Endodermal cell (in vitro differentiated cells): ENCODE results near the gene CFP. TPM values are rescaled to one million over a fixed set of nuclear protein-coding genes. Genes with fewer than 3 reads are reported as not detected.

Experiments
- DNase-seq: peaks from one replicate; pipeline ENCODE4 v3.0.0-alpha.2; 2017
- H3K27ac ChIP-seq: 2 replicates; pipeline ENCODE4 v1.5.1; 2013; ENCODE audit warnings: mild to moderate bottlenecking, low read depth, low read length, moderate library complexity
- H3K27me3 ChIP-seq: 2 replicates; pipeline ENCODE4 v1.6.1; 2013; ENCODE audit warnings: mild to moderate bottlenecking, low read length, moderate library complexity; ENCODE audit not compliant: insufficient read depth, control insufficient read depth, poor library complexity, severe bottlenecking
- H3K36me3 ChIP-seq: 2 replicates; pipeline ENCODE4 v1.7.0; 2013; ENCODE audit warnings: mild to moderate bottlenecking, low read length, moderate library complexity; ENCODE audit not compliant: control insufficient read depth, insufficient read depth
- H3K4me1 ChIP-seq: one replicate; pipeline ENCODE4 v1.7.0; 2013; ENCODE audit warnings: low read length; ENCODE audit not compliant: control insufficient read depth, insufficient read depth
- H3K4me3 ChIP-seq: 2 replicates; pipeline ENCODE4 v1.5.1; 2013; ENCODE audit warnings: mild to moderate bottlenecking, low read length, moderate library complexity
- H3K9ac ChIP-seq: 2 replicates; pipeline ENCODE4 v1.6.1; 2013; ENCODE audit warnings: mild to moderate bottlenecking, low read length, moderate library complexity; ENCODE audit not compliant: poor library complexity, severe bottlenecking; ENCODE audit errors: extremely low read depth
- H3K9me3 ChIP-seq: 2 replicates; pipeline ENCODE4 v1.6.1; 2013; ENCODE audit warnings: mild to moderate bottlenecking, low read length, moderate library complexity; ENCODE audit not compliant: control insufficient read depth
- H3K27ac Mint-ChIP-seq: 2 replicates; pipeline ENCODE4 v1.8.0; 2020; ENCODE audit warnings: mixed read lengths
- H3K27me3 Mint-ChIP-seq: 2 replicates; pipeline ENCODE4 v1.8.0; 2021; ENCODE audit warnings: mild to moderate bottlenecking, mixed read lengths; ENCODE audit not compliant: insufficient read depth
- H3K36me3 Mint-ChIP-seq: 2 replicates; pipeline ENCODE4 v1.8.0; 2020; ENCODE audit warnings: low read depth, mixed read lengths
- H3K4me1 Mint-ChIP-seq: 2 replicates; pipeline ENCODE4 v1.8.0; 2020; ENCODE audit warnings: mixed read lengths
- H3K4me3 Mint-ChIP-seq: 2 replicates; pipeline ENCODE4 v1.8.0; 2020; ENCODE audit warnings: mild to moderate bottlenecking, moderate library complexity, mixed read lengths
- H3K9me3 Mint-ChIP-seq: 2 replicates; pipeline ENCODE4 v1.8.0; 2020; ENCODE audit warnings: mild to moderate bottlenecking, mixed read lengths
- WGBS, 2 experiments: methylation state at CpG; one replicate each; pipeline versions ENCODE4 v1.1.5 to v1.1.7; 2013; ENCODE audit warnings: missing lambda C conversion rate in 2 of 2, mixed read lengths in 1 of 2; ENCODE audit not compliant: insufficient coverage in 1 of 2, insufficient read length in 1 of 2; 5-methylcytosine and 5-hydroxymethylcytosine counted together
- total RNA-seq, 2 donors: library from RNA; stranded (reverse); fragmentation: NEBNext Ultra II Directional in 1 of 2; extraction: Animal tissue kit (Norgen Biotek cat#: 25700) in 1 of 2; gene quantifications; 2 replicates in 1 of 2; 3 replicates in 1 of 2; pipeline ENCODE4 v1.2.1, GENCODE V29; 2021
- TF ChIP-seq, protein P1 (sequence below): fragments of 200-600 bp; sonication (generic); conservative IDR thresholded peaks from 2 replicates; pipeline ENCODE4 v1.5.0; 2021; ENCODE audit warnings: antibody characterized with exemption, mild to moderate bottlenecking

Gene CFP
- total RNA-seq, 2 donors from 2014 or later, result 3.2 to 4.6 TPM

DNA sequence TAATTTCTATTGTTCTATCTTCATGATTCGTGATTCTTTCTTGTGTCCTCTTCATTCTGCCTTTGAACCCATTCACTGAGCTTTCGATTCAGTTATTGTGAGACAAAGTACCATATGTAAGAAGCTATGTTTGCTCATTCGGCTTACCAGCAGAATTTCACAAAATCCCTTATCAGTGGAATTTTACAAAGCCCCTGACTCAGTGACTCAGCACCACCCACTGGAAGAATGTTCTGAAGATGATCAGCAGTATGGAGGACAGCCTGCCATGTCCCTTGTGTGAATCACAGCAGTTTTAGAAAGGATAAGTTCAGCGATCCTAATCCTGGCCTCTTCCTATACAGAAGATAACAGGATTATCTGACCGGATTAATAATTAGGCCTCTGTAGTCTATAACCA, 35.0 kb upstream of the CFP start:
- no peak overlapping the region for H3K27ac ChIP-seq
- no peak overlapping the region for H3K9ac ChIP-seq
- H3K27me3 Mint-ChIP-seq, result peaks cover under 1% of the 10 kb centered on the region
- peaks cover 36% of the 10 kb centered on the region for H3K9me3 Mint-ChIP-seq
- H3K4me3 Mint-ChIP-seq, result no peak overlapping the region
- no peak for DNase-seq
- no peaks in the 10 kb centered on the region for H3K27me3 ChIP-seq
- H3K4me3 ChIP-seq, result no peak overlapping the region
- H3K36me3 ChIP-seq, result no peaks in the 10 kb centered on the region
- no peaks in the 10 kb centered on the region for H3K4me1 ChIP-seq
- H3K4me1 Mint-ChIP-seq, result no peaks in the 10 kb centered on the region
- no peak overlapping the region for H3K27ac Mint-ChIP-seq
- H3K9me3 ChIP-seq, result no peaks in the 10 kb centered on the region
- 94% methylated on average over 5 of the region's 5 CpGs; no CpG with 5 or more reads in 1 of the 2 experiments for WGBS, 2 experiments
- TF ChIP-seq, protein P1, sequence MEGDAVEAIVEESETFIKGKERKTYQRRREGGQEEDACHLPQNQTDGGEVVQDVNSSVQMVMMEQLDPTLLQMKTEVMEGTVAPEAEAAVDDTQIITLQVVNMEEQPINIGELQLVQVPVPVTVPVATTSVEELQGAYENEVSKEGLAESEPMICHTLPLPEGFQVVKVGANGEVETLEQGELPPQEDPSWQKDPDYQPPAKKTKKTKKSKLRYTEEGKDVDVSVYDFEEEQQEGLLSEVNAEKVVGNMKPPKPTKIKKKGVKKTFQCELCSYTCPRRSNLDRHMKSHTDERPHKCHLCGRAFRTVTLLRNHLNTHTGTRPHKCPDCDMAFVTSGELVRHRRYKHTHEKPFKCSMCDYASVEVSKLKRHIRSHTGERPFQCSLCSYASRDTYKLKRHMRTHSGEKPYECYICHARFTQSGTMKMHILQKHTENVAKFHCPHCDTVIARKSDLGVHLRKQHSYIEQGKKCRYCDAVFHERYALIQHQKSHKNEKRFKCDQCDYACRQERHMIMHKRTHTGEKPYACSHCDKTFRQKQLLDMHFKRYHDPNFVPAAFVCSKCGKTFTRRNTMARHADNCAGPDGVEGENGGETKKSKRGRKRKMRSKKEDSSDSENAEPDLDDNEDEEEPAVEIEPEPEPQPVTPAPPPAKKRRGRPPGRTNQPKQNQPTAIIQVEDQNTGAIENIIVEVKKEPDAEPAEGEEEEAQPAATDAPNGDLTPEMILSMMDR, result no peak
- H3K36me3 Mint-ChIP-seq, result no peaks in the 10 kb centered on the region

DNA sequence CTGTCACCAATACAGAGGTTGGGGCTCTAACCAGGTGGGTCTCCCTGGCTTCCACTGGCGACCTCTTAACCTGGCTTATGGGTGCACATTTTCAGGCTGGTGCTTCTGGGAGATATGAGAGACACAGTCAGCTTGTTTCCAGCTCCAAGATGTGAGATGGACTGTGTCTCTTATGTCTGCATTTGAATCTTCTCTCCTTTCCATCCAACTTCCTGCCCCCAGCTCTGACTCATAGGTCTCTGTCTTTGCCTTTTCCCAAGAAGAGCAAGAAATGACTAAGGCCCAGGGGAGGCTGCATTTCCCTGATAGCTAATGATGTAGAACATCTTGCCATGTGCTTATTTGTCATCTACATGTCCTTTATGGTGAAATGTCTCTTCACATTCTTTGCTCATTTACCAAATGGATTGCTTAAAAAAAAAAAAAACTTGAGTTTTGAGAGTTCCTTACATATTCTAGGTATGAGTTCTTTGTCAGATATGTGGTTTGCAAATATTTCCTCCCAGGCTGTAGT, 32.5 kb upstream of the CFP start:
- H3K4me3 Mint-ChIP-seq, result no peak overlapping the region
- Histone ChIP-seq H3K27me3 (no peaks in the 10 kb centered on the region), H3K9me3 (no peaks in the 10 kb centered on the region), H3K27ac (no peak overlapping the region), H3K4me3 (no peak overlapping the region), H3K36me3 (peaks cover 6% of the 10 kb centered on the region), H3K4me1 (no peaks in the 10 kb centered on the region), H3K9ac (no peak overlapping the region)
- no peak for DNase-seq
- TF ChIP-seq, protein P1, result no peak
- peaks cover 52% of the 10 kb centered on the region for H3K9me3 Mint-ChIP-seq
- H3K27ac Mint-ChIP-seq, result no peak overlapping the region
- H3K4me1 Mint-ChIP-seq, result no peaks in the 10 kb centered on the region
- H3K27me3 Mint-ChIP-seq, result peaks cover 3% of the 10 kb centered on the region
- no peaks in the 10 kb centered on the region for H3K36me3 Mint-ChIP-seq
- WGBS, 2 experiments, result 73% methylated on average over 1 of the region's 1 CpG; no CpG with 5 or more reads in 1 of the 2 experiments

DNA sequence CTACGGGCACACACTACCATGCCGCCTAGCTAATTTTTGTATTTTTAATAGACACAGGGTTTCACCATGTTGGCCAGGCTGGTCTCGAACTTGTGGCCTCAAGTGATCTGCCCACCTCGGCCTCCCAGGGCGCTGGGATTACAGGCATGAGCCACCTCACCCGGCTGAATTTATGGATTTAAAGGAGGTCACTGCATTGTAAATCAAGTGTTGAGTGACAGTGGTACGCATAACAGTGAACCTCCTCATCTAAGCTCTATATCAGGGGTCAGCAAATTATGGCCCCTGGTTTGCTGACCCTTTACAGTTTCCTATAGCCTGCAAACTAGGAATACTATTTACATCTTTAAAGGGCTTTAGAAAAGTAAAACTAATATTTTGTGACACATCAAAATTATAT, 31.8 kb upstream of the CFP start:
- Histone ChIP-seq H3K27ac (no peak overlapping the region), H3K9ac (no peak overlapping the region), H3K27me3 (no peaks in the 10 kb centered on the region), H3K4me3 (no peak overlapping the region), H3K4me1 (no peaks in the 10 kb centered on the region), H3K36me3 (peaks cover 12% of the 10 kb centered on the region), H3K9me3 (no peaks in the 10 kb centered on the region)
- H3K9me3 Mint-ChIP-seq, result peaks cover 54% of the 10 kb centered on the region
- H3K4me1 Mint-ChIP-seq, result no peaks in the 10 kb centered on the region
- no peak for DNase-seq
- peaks cover 5% of the 10 kb centered on the region for H3K36me3 Mint-ChIP-seq
- no peak overlapping the region for H3K27ac Mint-ChIP-seq
- WGBS, 2 experiments, result 85 to 91% methylated on average over 2 to 7 of the region's 7 CpGs
- TF ChIP-seq, protein P1, result no peak
- peaks cover 3% of the 10 kb centered on the region for H3K27me3 Mint-ChIP-seq
- H3K4me3 Mint-ChIP-seq, result no peak overlapping the region
